SW 1271 (cell line): ENCODE data around the gene UNC119.

Experiments used
- DNase-seq, 2 experiments: peaks; one replicate each; lab custom pipeline; 2025; lab: John Stamatoyannopoulos, UW

The UNC119 gene

DNA sequence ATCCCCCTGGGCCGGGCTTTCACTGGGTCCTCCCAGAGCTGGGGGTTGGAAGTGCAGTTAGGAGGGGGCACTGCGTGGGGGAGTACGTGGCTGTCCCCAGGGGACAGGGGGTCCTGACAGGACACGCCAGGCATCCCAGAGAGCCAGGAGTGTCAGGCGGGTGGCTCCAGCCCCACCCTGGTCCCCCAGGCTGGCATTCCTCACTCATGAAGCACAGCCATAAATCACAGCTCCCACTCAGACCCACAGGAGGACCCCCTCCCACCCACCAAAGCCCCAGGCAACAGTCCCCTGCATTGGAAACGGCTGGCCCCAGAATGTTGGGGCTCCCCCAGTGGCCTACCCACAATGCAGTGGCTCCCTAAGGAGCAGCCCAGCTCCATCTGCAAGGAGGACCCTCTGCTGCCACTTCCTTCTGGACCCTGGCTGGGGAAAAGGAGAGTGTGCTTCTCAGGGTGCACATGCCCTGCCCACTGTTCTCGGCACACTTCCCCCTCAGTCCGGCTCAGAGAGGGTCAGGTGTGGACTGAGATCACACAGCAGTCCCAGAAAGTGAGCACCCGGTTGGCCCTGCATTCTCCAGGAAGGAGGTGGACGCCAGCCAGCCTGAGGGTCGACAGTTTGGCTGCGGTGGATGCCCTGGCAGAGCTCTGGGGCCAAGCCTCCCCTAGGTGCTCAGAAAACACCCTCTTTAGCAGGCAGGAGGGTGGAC is 53.6 kb downstream of the UNC119 start:
- DNase-seq: no peak

DNA sequence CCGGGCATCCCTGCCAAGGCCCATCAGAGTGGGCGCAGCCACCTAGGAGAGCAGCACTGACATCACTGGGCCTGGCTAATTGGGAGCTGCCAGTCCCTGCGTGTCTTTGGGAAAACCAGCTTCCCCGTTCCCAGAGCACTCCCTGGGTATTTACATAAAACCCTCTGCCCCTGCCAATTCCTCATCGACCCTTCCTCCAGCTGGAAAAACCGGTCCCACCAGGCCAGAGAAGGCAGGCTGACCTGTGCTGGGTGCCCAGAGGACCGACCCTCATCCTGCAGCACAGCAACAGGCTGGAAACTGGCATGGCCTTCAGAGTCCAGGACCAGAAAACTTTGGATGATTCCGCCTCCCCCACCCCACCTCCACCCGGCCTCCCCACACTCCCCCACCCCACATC is 54.5 kb downstream of the UNC119 start:
- no peak for DNase-seq
